ENCODE data around the gene PBXIP1.
A peak's percentile ranks its signal among the peaks of the same experiment; 100 is the strongest.

The PBXIP1 gene

GRCh38 chr1:154959426-154959780 lies 3.5 kb upstream of the PBXIP1 start:
- DNase-seq (ENCODE audit: extremely low read depth, low read depth), result no peak
- TF ChIP-seq CTCF (IDR thresholded peaks at IDR 0.05; ENCODE audit: low read depth, low read length, missing control alignments), result no peak
- no peak overlapping the region for H3K4me3 ChIP-seq (replicated peaks; ENCODE audit: low read depth, low read length)

GRCh38 chr1:154958681-154959425 lies 3.0 kb upstream of the PBXIP1 start:
- no peak overlapping the region for H3K4me3 ChIP-seq (replicated peaks; ENCODE audit: low read depth, low read length)
- TF ChIP-seq CTCF (IDR thresholded peaks at IDR 0.05; ENCODE audit: low read depth, low read length, missing control alignments), result no peak
- DNase-seq (ENCODE audit: extremely low read depth, low read depth), result no peak

- TF ChIP-seq CTCF (IDR thresholded peaks at IDR 0.05; ENCODE audit: low read depth, low read length, missing control alignments), result no peak
- H3K4me3 ChIP-seq (replicated peaks; ENCODE audit: low read depth, low read length), result no peak overlapping the region
- DNase-seq (ENCODE audit: extremely low read depth, low read depth), result no peak
Observed at GRCh38 chr1:154958036-154958435, 2.1 kb upstream of the PBXIP1 start.

GRCh38 chr1:154957091-154957657 lies 1.3 kb upstream of the PBXIP1 start:
- H3K4me3 ChIP-seq (replicated peaks; ENCODE audit: low read depth, low read length), result no peak overlapping the region
- DNase-seq (ENCODE audit: extremely low read depth, low read depth), result no peak
- no peak for TF ChIP-seq CTCF (IDR thresholded peaks at IDR 0.05; ENCODE audit: low read depth, low read length, missing control alignments)

- no peak for TF ChIP-seq CTCF (IDR thresholded peaks at IDR 0.05; ENCODE audit: low read depth, low read length, missing control alignments)
- H3K4me3 ChIP-seq (replicated peaks; ENCODE audit: low read depth, low read length), result peak overlapping the region; percentile 54
- no peak for DNase-seq (ENCODE audit: extremely low read depth, low read depth)
Observed at GRCh38 chr1:154956544-154956941, 644 bp upstream of the PBXIP1 start.

GRCh38 chr1:154955039-154955717 lies 721 bp downstream of the PBXIP1 start:
- TF ChIP-seq CTCF (IDR thresholded peaks at IDR 0.05; ENCODE audit: low read depth, low read length, missing control alignments), result no peak
- DNase-seq (ENCODE audit: extremely low read depth, low read depth), result no peak

More at GRCh38 chr1:154955039-154955717, 721 bp downstream of the PBXIP1 start:
- peak overlapping the region; percentile 54 for H3K4me3 ChIP-seq (replicated peaks; ENCODE audit: low read depth, low read length)
